Osteoblast (primary cell): ENCODE results near the gene CLECL1. TPM values are rescaled to one million over a fixed set of nuclear protein-coding genes. Genes with fewer than 3 reads are reported as not detected.
A peak's percentile ranks its signal among the peaks of the same experiment; 100 is the strongest.

ENCODE experiments used
- DNase-seq: peaks from one replicate; pipeline ENCODE4 v3.0.0; 2011; ENCODE audit warnings: low spot score, mixed read lengths; ENCODE audit not compliant: insufficient read length; ENCODE audit errors: missing footprints
- H2AFZ ChIP-seq: 2 replicates; pipeline ENCODE4 v1.6.0; 2011; ENCODE audit warnings: mild to moderate bottlenecking, low read length
- H3K27ac ChIP-seq: 2 replicates; pipeline ENCODE4 v1.5.1; 2011; ENCODE audit warnings: mild to moderate bottlenecking, low read depth, low read length, moderate library complexity
- H3K27me3 ChIP-seq: 2 replicates; pipeline ENCODE4 v1.6.0; 2012; ENCODE audit warnings: mild to moderate bottlenecking, control low read depth, inconsistent platforms, low read length, moderate library complexity; ENCODE audit not compliant: insufficient read depth
- H3K36me3 ChIP-seq: 2 replicates; pipeline ENCODE4 v1.5.1; 2011; ENCODE audit warnings: mild to moderate bottlenecking, low read length, control low read depth, moderate library complexity; ENCODE audit not compliant: insufficient read depth
- H3K4me1 ChIP-seq: 2 replicates; pipeline ENCODE4 v1.5.1; 2011; ENCODE audit warnings: mild to moderate bottlenecking, low read length, control low read depth, moderate library complexity; ENCODE audit not compliant: insufficient read depth
- H3K4me2 ChIP-seq: 2 replicates; pipeline ENCODE4 v1.6.0; 2011; ENCODE audit warnings: mild to moderate bottlenecking, low read length; ENCODE audit not compliant: insufficient read depth
- H3K4me3 ChIP-seq: fragments of 200-600 bp; sonication (generic); 3 replicates; pipeline ENCODE4 v1.5.1; 2012; ENCODE audit warnings: mild to moderate bottlenecking, low read length, inconsistent platforms; ENCODE audit not compliant: insufficient read depth
- H3K79me2 ChIP-seq: 2 replicates; pipeline ENCODE4 v1.6.0; 2012; ENCODE audit warnings: mild to moderate bottlenecking, low read length, control low read depth, inconsistent platforms; ENCODE audit not compliant: insufficient read depth
- H3K9me3 ChIP-seq: 2 replicates; pipeline ENCODE4 v1.5.1; 2011; ENCODE audit warnings: low read depth, low read length, control low read depth
- H4K20me1 ChIP-seq: 2 replicates; pipeline ENCODE4 v1.6.0; 2012; ENCODE audit warnings: mild to moderate bottlenecking, low read length, control low read depth; ENCODE audit not compliant: insufficient read depth
- total RNA-seq: library from RNA; depleted of rRNA; stranded (reverse); fragments of >200 nt; gene quantifications from 2 replicates; pipeline ENCODE4 v1.2.3, GENCODE V29; 2012
- TF ChIP-seq, protein P1 (sequence below): IDR thresholded peaks from 2 replicates; pipeline ENCODE4 v1.5.1; 2011; ENCODE audit warnings: mild to moderate bottlenecking, low read depth, low read length, moderate library complexity; ENCODE audit errors: extremely low read depth

Gene CLECL1
- total RNA-seq, 1 donor: not detected

DNA sequence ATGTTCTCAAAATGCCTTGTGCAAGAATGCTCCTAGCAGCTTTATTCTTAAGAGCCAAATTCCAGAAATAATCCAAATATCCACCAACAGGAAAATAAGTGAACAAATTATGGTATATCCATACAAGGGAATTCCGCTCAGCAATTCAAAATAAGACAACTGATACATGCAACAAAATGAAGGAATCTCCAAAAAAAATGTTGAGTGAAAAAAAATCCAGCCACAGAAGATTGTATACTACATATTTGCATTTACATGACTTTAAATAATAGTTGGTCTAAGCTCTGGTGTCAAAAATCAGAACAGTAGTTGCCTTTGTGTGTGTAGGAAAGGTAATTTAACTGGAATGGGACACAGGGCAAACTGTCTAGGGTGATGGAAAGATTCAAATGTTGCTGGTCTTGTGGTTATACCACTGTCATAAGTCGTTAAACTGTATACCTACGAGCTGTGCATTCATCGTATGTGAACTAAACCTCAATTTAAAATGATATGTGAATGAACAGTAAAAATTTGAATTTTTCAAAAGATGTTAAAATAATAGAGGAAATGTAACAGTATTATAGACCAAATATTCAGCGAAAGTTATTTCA, 24.6 kb upstream of the CLECL1 start:
- no peaks in the 10 kb centered on the region for H4K20me1 ChIP-seq
- H3K79me2 ChIP-seq: no peaks in the 10 kb centered on the region
- H2AFZ ChIP-seq: no peak overlapping the region
- TF ChIP-seq, protein P1, sequence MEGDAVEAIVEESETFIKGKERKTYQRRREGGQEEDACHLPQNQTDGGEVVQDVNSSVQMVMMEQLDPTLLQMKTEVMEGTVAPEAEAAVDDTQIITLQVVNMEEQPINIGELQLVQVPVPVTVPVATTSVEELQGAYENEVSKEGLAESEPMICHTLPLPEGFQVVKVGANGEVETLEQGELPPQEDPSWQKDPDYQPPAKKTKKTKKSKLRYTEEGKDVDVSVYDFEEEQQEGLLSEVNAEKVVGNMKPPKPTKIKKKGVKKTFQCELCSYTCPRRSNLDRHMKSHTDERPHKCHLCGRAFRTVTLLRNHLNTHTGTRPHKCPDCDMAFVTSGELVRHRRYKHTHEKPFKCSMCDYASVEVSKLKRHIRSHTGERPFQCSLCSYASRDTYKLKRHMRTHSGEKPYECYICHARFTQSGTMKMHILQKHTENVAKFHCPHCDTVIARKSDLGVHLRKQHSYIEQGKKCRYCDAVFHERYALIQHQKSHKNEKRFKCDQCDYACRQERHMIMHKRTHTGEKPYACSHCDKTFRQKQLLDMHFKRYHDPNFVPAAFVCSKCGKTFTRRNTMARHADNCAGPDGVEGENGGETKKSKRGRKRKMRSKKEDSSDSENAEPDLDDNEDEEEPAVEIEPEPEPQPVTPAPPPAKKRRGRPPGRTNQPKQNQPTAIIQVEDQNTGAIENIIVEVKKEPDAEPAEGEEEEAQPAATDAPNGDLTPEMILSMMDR: no peak
- no peaks in the 10 kb centered on the region for H3K9me3 ChIP-seq
- H3K36me3 ChIP-seq: no peaks in the 10 kb centered on the region
- H3K4me1 ChIP-seq: no peaks in the 10 kb centered on the region
- peak; percentile 13 for DNase-seq
- no peak overlapping the region for H3K4me3 ChIP-seq
- no peaks in the 10 kb centered on the region for H3K27me3 ChIP-seq
- H3K27ac ChIP-seq: no peak overlapping the region
- H3K4me2 ChIP-seq: no peak overlapping the region

DNA sequence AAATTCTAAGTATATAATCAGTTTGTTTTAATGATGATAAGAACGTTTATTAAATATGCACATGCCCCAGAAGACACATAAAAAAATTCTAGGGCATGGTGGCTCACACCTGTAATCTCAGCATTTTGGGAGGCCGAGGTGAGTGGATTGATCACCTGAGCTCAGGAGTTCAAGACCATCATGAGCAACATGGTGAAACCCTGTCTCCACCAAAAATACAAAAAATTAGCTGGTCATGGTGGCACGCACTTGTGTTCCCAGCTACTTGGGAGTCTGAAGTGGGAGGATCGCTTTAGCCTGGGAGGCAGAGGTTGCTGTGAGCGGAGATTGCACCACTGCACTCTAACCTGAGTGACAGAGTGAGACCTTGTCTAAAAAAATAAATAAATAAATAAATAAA, 23.8 kb upstream of the CLECL1 start:
- no peaks in the 10 kb centered on the region for H3K27me3 ChIP-seq
- no peak overlapping the region for H3K4me2 ChIP-seq
- H3K4me3 ChIP-seq: no peak overlapping the region
- H4K20me1 ChIP-seq: no peaks in the 10 kb centered on the region
- DNase-seq: no peak
- no peaks in the 10 kb centered on the region for H3K36me3 ChIP-seq
- H2AFZ ChIP-seq: no peak overlapping the region
- TF ChIP-seq, protein P1: no peak
- no peak overlapping the region for H3K27ac ChIP-seq
- H3K9me3 ChIP-seq: no peaks in the 10 kb centered on the region
- no peaks in the 10 kb centered on the region for H3K79me2 ChIP-seq
- H3K4me1 ChIP-seq: no peaks in the 10 kb centered on the region

DNA sequence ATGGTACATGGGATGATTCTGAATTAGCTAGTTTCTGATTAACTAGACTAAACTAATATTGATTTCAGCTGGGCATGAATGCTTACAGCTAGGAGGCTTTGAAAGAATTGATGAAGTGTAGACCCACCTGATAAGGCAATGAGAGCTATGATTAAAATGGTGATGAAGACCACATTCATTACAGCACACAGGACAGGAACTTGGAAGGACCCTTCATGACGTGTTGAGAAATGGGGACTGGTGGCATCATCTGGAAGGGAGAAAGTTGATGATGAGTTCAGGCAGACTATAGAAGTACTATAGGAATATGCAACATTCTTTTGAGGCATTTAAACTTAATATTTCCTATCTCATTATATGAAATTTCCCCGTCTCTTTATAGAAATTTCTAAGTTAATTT, 23.3 kb upstream of the CLECL1 start:
- Histone ChIP-seq H3K9me3 (no peaks in the 10 kb centered on the region), H3K79me2 (no peaks in the 10 kb centered on the region), H3K27me3 (no peaks in the 10 kb centered on the region), H3K27ac (no peak overlapping the region), H3K4me2 (no peak overlapping the region), H3K4me3 (no peak overlapping the region), H2AFZ (no peak overlapping the region), H3K4me1 (no peaks in the 10 kb centered on the region), H3K36me3 (no peaks in the 10 kb centered on the region), H4K20me1 (no peaks in the 10 kb centered on the region)
- TF ChIP-seq, protein P1: no peak
- DNase-seq: no peak

DNA sequence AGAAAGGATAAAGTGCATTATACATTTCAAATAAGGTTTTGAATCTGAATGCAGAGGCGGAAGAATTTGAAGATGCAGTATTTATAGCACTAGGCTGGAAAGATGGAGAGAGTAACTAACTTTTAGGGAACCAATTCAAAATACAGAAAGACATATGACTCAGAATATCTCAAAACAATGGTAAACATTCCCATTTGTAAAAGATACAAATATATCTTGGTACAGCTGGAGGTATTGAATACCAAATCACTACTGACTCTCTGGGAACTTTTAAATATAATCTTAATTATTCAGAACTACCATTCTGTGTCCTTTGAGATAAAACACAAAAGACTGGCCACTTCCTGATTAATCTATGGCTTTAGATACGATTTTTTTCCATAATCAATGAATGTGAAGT, 22.7 kb upstream of the CLECL1 start:
- Histone ChIP-seq H3K9me3 (no peaks in the 10 kb centered on the region), H3K4me2 (no peak overlapping the region), H3K27me3 (no peaks in the 10 kb centered on the region), H3K4me3 (no peak overlapping the region), H3K4me1 (no peaks in the 10 kb centered on the region), H3K79me2 (no peaks in the 10 kb centered on the region), H4K20me1 (no peaks in the 10 kb centered on the region), H2AFZ (no peak overlapping the region), H3K27ac (no peak overlapping the region), H3K36me3 (no peaks in the 10 kb centered on the region)
- TF ChIP-seq, protein P1: no peak
- DNase-seq: no peak
